Left lung (tissue), 10 donors: ENCODE data around the gene GALNTL6. TPM values are rescaled to one million over a fixed set of nuclear protein-coding genes. Genes with fewer than 3 reads are reported as not detected.

Experiments
- ATAC-seq: fragments of 200-7000 bp; cut with Tn5 transposase; one replicate; pipeline ENCODE4 v1.9.1; 2020; ENCODE audit warnings: moderate library complexity
- DNase-seq, 4 donors: peaks; one replicate each; pipeline ENCODE4 v3.0.0-alpha.2; 2013 to 2020
- H3K27ac ChIP-seq, 2 donors: fragments of 200-600 bp; sonication (generic) in 1 of 2; one replicate each; pipeline versions ENCODE4 v1.5.0 to v1.8.0; 2020 to 2021
- H3K27me3 ChIP-seq, 2 donors: fragments of 200-600 bp; sonication (generic) in 1 of 2; one replicate each; pipeline versions ENCODE4 v1.5.0 to v1.8.0; 2020 to 2021
- H3K36me3 ChIP-seq, 2 donors: fragments of 200-600 bp; sonication (generic) in 1 of 2; one replicate each; pipeline versions ENCODE4 v1.5.0 to v1.8.0; 2020 to 2021
- H3K4me1 ChIP-seq, 2 donors: fragments of 200-600 bp; one replicate each; pipeline ENCODE4 v1.8.0; 2021
- H3K4me3 ChIP-seq, 2 donors: fragments of 200-600 bp; sonication (generic) in 1 of 2; one replicate each; pipeline versions ENCODE4 v1.5.0 to v1.8.0; 2020 to 2021; ENCODE audit warnings: mild to moderate bottlenecking in 1 of 2
- H3K9me3 ChIP-seq, 2 donors: fragments of 200-600 bp; sonication (generic) in 1 of 2; one replicate each; pipeline versions ENCODE4 v1.5.0 to v1.8.0; 2020 to 2021
- CTCF ChIP-seq, 2 donors: fragments of 200-600 bp; sonication (generic) in 1 of 2; IDR thresholded peaks; one replicate each; pipeline versions ENCODE4 v1.5.0 to v1.8.0; 2021; ENCODE audit warnings: antibody characterized with exemption in 2 of 2
- intact Hi-C, 2 donors: fragments of 100-400 bp; cut with DNase I; formaldehyde crosslinking; loops; one replicate each; pipeline versions ENCODE4 v1.11.2 to v1.14.2; 2022
- polyA plus RNA-seq, 6 donors: library from polyadenylated mRNA; unstranded; fragments of 120-200 nt; gene quantifications; one replicate each; pipeline ENCODE4 v1.2.1, GENCODE V29; 2013; ENCODE audit not compliant: insufficient read length in 6 of 6
- total RNA-seq, 2 donors: library from RNA; stranded (reverse); fragmentation: NEBNext Ultra II Directional; extraction: Animal tissue kit (Norgen Biotek cat#: 25700); gene quantifications; one replicate each; pipeline ENCODE4 v1.2.1, GENCODE V29; 2021
- donor health status: DM: no; HTN: yes; CAD: no.
- donor health status: DM: no; HTN: no; CAD: no.

GALNTL6 gene
- total and polyA plus RNA-seq, 8 donors, result 0.11 to 0.16 (median 0.13) TPM; not detected in 5

- ATAC-seq (no peak), DNase-seq (no peak)
- Histone ChIP-seq H3K9me3 (no peaks in the 10 kb centered on the region), H3K4me3 (no peak overlapping the region), H3K27ac (no peak overlapping the region), H3K4me1 (no peaks in the 10 kb centered on the region), H3K27me3 (no peaks in the 10 kb centered on the region), H3K36me3 (no peaks in the 10 kb centered on the region)
- TF ChIP-seq CTCF (IDR thresholded peaks at IDR 0.05), result no peak
- intact Hi-C loops, result no loop called here
These were observed 237.7 kb downstream of the GALNTL6 start for GRCh38 chr4:172050911-172051310.

- Histone ChIP-seq H3K4me3 (no peak overlapping the region), H3K27me3 (no peaks in the 10 kb centered on the region), H3K27ac (no peak overlapping the region), H3K36me3 (no peaks in the 10 kb centered on the region), H3K9me3 (no peaks in the 10 kb centered on the region), H3K4me1 (no peaks in the 10 kb centered on the region)
- intact Hi-C loops, result no loop called here
- TF ChIP-seq CTCF (IDR thresholded peaks at IDR 0.05), result no peak
- DNase-seq (no peak), ATAC-seq (no peak)
These were observed 241.8 kb downstream of the GALNTL6 start for GRCh38 chr4:172055046-172055445.

GRCh38 chr4:172055498-172055897 lies 242.3 kb downstream of the GALNTL6 start:
- H3K36me3 ChIP-seq, result no peaks in the 10 kb centered on the region
- no peak for TF ChIP-seq CTCF (IDR thresholded peaks at IDR 0.05)
- ATAC-seq (no peak), DNase-seq (no peak)
- no peaks in the 10 kb centered on the region for H3K9me3 ChIP-seq
- intact Hi-C loops, result no loop called here
- no peak overlapping the region for H3K4me3 ChIP-seq
- no peak overlapping the region for H3K27ac ChIP-seq
- H3K4me1 ChIP-seq, result no peaks in the 10 kb centered on the region
- no peaks in the 10 kb centered on the region for H3K27me3 ChIP-seq

- no peaks in the 10 kb centered on the region for H3K4me1 ChIP-seq
- H3K9me3 ChIP-seq, result no peaks in the 10 kb centered on the region
- no peak overlapping the region for H3K4me3 ChIP-seq
- no peak overlapping the region for H3K27ac ChIP-seq
- DNase-seq (no peak), ATAC-seq (no peak)
- intact Hi-C loops, result no loop called here
- TF ChIP-seq CTCF (IDR thresholded peaks at IDR 0.05), result no peak
- no peaks in the 10 kb centered on the region for H3K36me3 ChIP-seq
- H3K27me3 ChIP-seq, result no peaks in the 10 kb centered on the region
These were observed 248.0 kb downstream of the GALNTL6 start for GRCh38 chr4:172061204-172061603.

GRCh38 chr4:172068506-172068905 lies 255.3 kb downstream of the GALNTL6 start:
- ATAC-seq (no peak), DNase-seq (no peak)
- Histone ChIP-seq H3K36me3 (no peaks in the 10 kb centered on the region), H3K4me3 (no peak overlapping the region), H3K27ac (no peak overlapping the region), H3K27me3 (no peaks in the 10 kb centered on the region), H3K4me1 (no peaks in the 10 kb centered on the region), H3K9me3 (no peaks in the 10 kb centered on the region)
- no peak for TF ChIP-seq CTCF (IDR thresholded peaks at IDR 0.05)
- intact Hi-C loops, result no loop called here
